WTC11 (cell line): ENCODE measurements around the gene EPHA2.
A peak's percentile ranks its signal among the peaks of the same experiment; 100 is the strongest.

Experiments used
- ATF1 ChIP-seq: sonication (generic); formaldehyde crosslinking; IDR thresholded peaks from 2 replicates; pipeline ENCODE4 v1.8.1; 2023; ENCODE audit warnings: mild to moderate bottlenecking, moderate library complexity, missing genetic modification reagents
- ATF3 ChIP-seq: sonication (generic); formaldehyde crosslinking; conservative IDR thresholded peaks from 2 replicates; pipeline ENCODE4 v1.8.1; 2022; ENCODE audit warnings: mild to moderate bottlenecking, missing genetic modification reagents
- CTCF ChIP-seq: fragments of 200-600 bp; IDR thresholded peaks from 2 replicates; pipeline ENCODE4 v1.8.0; 2022; ENCODE audit warnings: antibody characterized with exemption
- NFE2L1 ChIP-seq: sonication (generic); formaldehyde crosslinking; IDR thresholded peaks from 2 replicates; pipeline ENCODE4 v1.8.1; 2023; ENCODE audit warnings: missing genetic modification reagents
- NR2C2 ChIP-seq: sonication (generic); formaldehyde crosslinking; IDR thresholded peaks from 2 replicates; pipeline ENCODE4 v1.8.0; 2022; ENCODE audit warnings: mild to moderate bottlenecking, missing genetic modification reagents
- USF2 ChIP-seq: sonication (generic); formaldehyde crosslinking; IDR thresholded peaks from 2 replicates; pipeline ENCODE4 v1.8.1; 2023; ENCODE audit warnings: mild to moderate bottlenecking, missing genetic modification reagents, moderate library complexity
- ZNF263 ChIP-seq: sonication (generic); formaldehyde crosslinking; IDR thresholded peaks from 2 replicates; pipeline ENCODE4 v1.8.1; 2022; ENCODE audit warnings: low read depth, mild to moderate bottlenecking, moderate library complexity, missing genetic modification reagents

GRCh38 chr1:16087733-16088132 is 68.1 kb downstream of the EPHA2 start:
- no peak for TF ChIP-seq CTCF
- no peak for TF ChIP-seq NFE2L1 (CRISPR knock-in tag)
- no peak for TF ChIP-seq NR2C2 (CRISPR knock-in tag)
- no peak for TF ChIP-seq USF2 (CRISPR knock-in tag)
- no peak for TF ChIP-seq ATF1 (CRISPR knock-in tag)
- TF ChIP-seq ZNF263 (CRISPR knock-in tag), result peak; percentile 85
- TF ChIP-seq ATF3 (CRISPR knock-in tag), result no peak
